GM20000 (cell line): ENCODE measurements around the gene PROCA1.

Experiments
- DNase-seq: peaks from one replicate; pipeline ENCODE4 v3.0.0; 2012; ENCODE audit warnings: low spot score
- TF ChIP-seq, protein P1 (sequence below): IDR thresholded peaks from 2 replicates; pipeline ENCODE4 v1.5.1; 2012; ENCODE audit warnings: mild to moderate bottlenecking, control low read depth; ENCODE audit errors: extremely low read depth, missing control alignments

PROCA1 gene

DNA sequence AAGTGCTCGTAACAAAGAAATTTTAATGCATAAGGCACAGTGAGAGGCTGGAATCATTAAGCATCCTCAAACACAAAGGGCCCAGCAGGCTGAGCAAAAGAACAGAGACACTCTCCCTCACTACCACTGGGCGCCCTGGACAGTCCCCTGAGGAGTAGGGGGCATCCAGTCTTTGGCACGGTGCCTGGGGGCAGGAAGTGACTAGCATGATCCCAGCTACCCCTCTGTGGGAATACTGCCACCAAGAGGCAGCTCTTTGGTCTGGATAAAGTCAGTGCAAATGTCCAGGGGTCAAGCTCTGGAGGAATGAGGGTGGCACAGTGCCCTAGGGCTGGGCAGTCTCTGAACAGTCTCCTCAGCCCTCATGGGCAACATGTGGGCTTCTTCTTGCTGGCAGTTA, 2.6 kb upstream of the PROCA1 start:
- DNase-seq = no peak
- TF ChIP-seq, protein P1, sequence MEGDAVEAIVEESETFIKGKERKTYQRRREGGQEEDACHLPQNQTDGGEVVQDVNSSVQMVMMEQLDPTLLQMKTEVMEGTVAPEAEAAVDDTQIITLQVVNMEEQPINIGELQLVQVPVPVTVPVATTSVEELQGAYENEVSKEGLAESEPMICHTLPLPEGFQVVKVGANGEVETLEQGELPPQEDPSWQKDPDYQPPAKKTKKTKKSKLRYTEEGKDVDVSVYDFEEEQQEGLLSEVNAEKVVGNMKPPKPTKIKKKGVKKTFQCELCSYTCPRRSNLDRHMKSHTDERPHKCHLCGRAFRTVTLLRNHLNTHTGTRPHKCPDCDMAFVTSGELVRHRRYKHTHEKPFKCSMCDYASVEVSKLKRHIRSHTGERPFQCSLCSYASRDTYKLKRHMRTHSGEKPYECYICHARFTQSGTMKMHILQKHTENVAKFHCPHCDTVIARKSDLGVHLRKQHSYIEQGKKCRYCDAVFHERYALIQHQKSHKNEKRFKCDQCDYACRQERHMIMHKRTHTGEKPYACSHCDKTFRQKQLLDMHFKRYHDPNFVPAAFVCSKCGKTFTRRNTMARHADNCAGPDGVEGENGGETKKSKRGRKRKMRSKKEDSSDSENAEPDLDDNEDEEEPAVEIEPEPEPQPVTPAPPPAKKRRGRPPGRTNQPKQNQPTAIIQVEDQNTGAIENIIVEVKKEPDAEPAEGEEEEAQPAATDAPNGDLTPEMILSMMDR = no peak

DNA sequence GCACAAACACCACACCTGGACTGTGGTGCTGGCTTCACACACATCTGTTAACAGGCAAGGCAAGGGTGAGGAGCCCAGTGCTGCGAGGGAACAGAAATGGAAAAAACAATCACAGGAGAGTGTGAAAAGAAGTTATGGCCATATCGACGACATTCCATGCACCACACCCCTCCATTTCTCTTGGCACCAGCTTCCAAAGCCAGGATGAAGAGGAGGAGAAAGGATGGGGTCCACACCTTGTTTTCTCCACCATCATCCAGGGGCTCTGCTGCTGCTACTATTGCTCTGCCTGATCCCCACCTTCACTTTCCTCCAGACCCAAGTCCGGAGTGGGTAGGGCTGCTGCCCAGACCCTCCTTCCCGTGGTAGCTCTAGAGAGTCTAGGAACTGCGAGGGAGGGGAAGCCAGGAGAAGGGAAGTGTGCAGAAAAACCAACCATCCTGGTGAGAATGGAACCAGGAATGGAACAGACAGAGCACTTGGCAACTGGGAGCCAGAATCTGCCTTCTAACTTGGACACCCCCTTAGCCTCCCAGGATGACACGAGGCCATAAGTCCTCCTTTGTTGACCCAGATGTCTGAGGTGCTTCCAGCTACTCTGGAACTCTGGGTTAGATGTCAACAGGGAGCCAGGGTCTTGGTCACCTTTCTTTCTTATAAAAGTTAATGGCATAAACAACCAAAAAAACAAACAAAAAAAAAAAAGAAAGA, 1.2 kb upstream of the PROCA1 start:
- TF ChIP-seq, protein P1 = no peak
- no peak for DNase-seq

DNA sequence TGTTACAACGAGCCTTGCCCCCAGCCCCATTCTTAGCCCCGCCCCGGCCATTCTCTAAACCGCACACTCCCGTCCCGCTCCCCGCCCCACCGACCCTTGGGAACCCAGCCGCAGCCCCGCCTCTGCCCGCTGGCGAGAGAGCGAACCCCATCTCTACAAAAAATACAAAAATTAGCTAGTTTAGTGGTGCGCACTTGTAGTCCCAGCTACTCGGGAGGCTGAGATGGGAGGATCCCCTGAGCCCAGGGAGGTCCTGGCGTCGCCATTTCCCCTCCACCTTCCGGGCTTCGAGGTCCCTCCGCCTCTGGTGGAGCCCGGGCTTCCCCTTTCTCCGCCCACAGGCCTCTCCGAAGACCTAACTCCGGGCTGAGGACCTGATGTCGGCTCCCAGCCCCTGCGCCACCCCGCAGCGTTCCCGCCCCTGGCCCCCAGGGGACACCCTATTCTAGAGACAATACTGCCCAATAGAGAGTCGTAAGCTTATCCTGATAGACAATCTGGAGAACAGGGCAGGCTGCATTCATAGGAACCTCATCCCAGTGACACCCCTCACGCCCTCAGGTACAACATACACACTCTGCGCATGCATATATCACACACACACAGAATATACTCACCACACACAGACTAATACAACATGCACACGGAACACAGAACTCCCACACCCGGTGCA, 480 bp upstream of the PROCA1 start:
- TF ChIP-seq, protein P1 = no peak
- DNase-seq = peak; percentile 87

DNA sequence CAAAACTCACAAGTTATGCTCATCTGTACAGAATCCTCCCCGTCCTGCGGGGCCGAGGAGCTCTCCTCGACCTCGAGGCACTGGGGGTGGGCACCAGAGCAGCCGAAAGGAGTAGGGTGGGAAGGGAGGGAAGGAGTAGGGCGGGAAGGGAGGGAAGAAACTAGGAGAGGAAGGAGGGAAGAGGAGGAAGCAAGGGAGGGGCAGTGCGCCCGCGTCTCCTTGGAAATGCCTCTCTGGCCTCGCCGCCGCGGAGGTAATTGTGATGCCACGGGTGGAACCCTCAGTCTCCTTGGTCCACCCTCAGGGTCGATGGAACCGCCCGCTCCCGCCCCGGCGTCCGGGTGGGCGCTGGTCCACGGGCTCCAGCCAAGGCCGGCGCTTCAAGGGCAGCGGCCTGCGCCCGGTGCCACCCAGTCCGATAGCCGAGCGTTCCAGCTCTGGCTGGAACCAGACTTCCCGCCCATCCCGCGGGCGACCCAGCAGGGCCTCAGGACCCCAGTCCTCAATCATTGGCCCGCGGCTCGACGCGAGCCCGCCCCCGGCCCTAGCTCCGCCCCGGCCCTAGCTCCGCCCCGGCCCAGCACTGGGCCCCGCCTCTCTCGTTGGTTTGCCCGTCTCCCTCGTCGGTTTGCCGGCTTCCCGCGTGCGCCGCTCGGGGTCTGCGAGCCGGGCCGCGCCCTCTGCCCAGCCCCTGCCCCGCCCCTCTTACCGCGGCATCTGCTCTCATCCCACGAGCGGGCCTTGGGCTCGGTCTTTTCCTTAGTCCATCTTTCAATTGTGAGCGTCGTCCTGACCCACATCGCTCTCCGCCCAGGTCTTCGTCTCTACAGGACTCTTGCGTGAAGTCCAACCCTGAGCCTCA, 596 bp downstream of the PROCA1 start:
- TF ChIP-seq, protein P1 = no peak
- peak; percentile 96 for DNase-seq

DNA sequence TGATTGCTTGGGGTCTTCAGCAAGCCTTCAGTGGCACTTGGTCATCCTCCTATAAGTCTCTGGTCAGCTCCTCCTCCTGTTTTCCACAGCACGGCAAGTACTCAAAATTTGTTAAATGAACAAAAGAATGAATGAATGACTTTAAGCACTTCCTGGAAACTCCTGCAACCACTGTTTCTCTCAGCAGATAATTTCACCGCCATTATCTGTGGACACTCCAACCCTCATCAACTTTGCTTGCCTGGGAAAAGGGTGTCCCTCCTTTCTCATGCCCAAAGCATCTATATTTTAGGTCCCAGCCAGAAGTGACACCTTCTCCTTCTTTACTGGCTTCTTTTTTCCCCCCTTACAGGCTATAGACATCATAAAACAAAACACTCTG, 4.4 kb downstream of the PROCA1 start:
- no peak for DNase-seq
- TF ChIP-seq, protein P1 = no peak

DNA sequence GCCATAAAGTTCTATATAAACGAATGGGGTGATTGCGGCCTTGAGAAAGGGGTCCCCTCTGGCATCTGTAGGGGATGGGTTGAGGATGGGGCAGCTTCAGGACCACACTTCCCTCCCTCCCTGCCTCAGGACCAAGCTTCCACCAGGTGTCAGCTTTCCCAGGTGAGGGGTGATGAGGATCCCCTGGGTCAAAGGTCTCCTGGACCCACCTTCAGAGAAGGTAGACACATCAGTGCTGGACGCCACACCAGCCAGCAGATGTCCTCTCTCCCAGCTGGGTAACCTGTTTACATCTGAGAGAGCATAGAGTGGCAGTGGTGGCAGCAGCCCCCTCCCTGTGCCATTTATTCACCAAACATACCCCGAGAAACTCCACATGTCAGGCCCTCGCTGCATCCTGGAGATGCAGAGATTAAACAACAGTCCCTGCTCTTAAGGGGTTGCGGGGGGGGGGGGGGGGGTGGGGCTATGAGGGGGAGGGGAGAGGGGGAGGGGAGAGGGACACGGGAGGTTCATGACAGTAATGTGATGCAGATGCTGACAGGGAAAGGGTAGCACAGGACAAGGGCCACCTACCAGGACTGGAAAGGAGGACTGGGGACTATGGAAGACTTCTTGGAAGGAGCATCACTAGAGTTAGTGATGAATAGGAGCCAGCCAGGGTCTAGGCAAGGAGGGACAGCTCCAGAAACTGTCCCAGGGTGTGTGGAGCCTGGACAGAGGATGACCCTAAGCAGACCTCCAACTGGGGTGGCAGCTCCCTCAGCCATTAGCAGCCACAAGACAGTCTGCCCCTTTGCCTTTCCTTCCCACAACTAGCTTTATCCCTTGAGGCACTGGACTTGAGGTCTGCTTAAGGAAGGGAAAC, 5.0 kb downstream of the PROCA1 start:
- DNase-seq = no peak
- TF ChIP-seq, protein P1 = no peak
